UCSD-AML1 (cell line): ENCODE results near the gene PROX1.

ENCODE experiments used
- DNase-seq: peaks from one replicate; lab custom pipeline; 2025; ENCODE audit not compliant: unreplicated experiment; lab: John Stamatoyannopoulos, UW

PROX1 gene

GRCh38 chr1:213997038-213997771 is 9.4 kb downstream of the PROX1 start:
- DNase-seq, result no peak

- DNase-seq, result no peak
These were observed 10.0 kb downstream of the PROX1 start for GRCh38 chr1:213997772-213998107.

GRCh38 chr1:213998785-213999184 is 11.0 kb downstream of the PROX1 start:
- no peak for DNase-seq

- no peak for DNase-seq
These were observed 12.0 kb downstream of the PROX1 start for GRCh38 chr1:213999732-214000131.

GRCh38 chr1:214002060-214002459 is 14.3 kb downstream of the PROX1 start:
- no peak for DNase-seq

GRCh38 chr1:214002472-214002871 is 14.7 kb downstream of the PROX1 start:
- DNase-seq, result no peak

GRCh38 chr1:214003233-214003632 is 15.5 kb downstream of the PROX1 start:
- no peak for DNase-seq

- DNase-seq, result no peak
These were observed 16.2 kb downstream of the PROX1 start for GRCh38 chr1:214004014-214004413.

- no peak for DNase-seq
These were observed 17.0 kb downstream of the PROX1 start for GRCh38 chr1:214004795-214005194.

- no peak for DNase-seq
These were observed 17.9 kb downstream of the PROX1 start for GRCh38 chr1:214005708-214006107.

- DNase-seq, result no peak
These were observed 19.1 kb downstream of the PROX1 start for GRCh38 chr1:214006845-214007244.

- no peak for DNase-seq
These were observed 20.6 kb downstream of the PROX1 start for GRCh38 chr1:214008347-214008746.

- DNase-seq, result no peak
These were observed 21.1 kb downstream of the PROX1 start for GRCh38 chr1:214008791-214009422.

- DNase-seq, result no peak
These were observed 21.8 kb downstream of the PROX1 start for GRCh38 chr1:214009423-214010196.

GRCh38 chr1:214010197-214010573 is 22.4 kb downstream of the PROX1 start:
- no peak for DNase-seq

GRCh38 chr1:214010717-214011116 is 22.9 kb downstream of the PROX1 start:
- no peak for DNase-seq

- DNase-seq, result no peak
These were observed 24.6 kb downstream of the PROX1 start for GRCh38 chr1:214012418-214012817.

GRCh38 chr1:214013614-214014377 is 26.0 kb downstream of the PROX1 start:
- no peak for DNase-seq

- DNase-seq, result no peak
These were observed 27.0 kb downstream of the PROX1 start for GRCh38 chr1:214014730-214015129.

- DNase-seq, result no peak
These were observed 29.6 kb downstream of the PROX1 start for GRCh38 chr1:214017191-214017982.
